H4 (cell line): Measurements from ENCODE around the gene EBNA1BP2. TPM values are rescaled to one million over a fixed set of nuclear protein-coding genes. Genes with fewer than 3 reads are reported as not detected.
"Not testable (repeated sequence)": the region's sequence is repeated elsewhere in the genome, so short reads cannot be mapped to it uniquely, and the experiment has no call there.

ENCODE experiments used
- DNase-seq: peaks from one replicate; pipeline ENCODE4 v3.0.0-alpha.2; 2015; ENCODE audit warnings: low spot score
- total RNA-seq: library from RNA; depleted of rRNA; stranded (reverse); fragments of >200 nt; shearing (Covaris generic); gene quantifications from 2 replicates; pipeline ENCODE4 v1.2.3, GENCODE V29; 2014

The EBNA1BP2 gene
- total RNA-seq, 1 experiment from 2014 or later: 211 TPM

DNA sequence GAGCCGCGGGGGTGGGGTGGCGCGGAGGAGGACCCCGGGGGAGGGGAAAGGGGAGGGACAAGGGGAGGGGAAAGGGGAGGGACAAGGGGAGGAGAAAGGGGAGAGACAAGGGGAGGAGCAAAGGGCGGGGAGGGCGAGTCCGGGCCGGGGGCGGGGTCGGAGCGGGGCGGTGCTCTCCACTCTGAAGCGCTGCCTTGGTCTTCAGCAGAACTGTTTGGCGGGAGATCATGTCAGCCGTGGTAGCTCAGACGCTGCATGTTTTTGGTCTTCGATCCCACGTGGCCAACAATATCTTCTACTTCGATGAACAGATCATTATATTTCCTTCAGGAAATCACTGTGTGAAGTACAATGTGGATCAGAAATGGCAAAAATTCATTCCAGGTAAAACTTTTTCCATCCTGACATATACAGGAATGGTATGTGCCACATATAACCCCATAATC, 460 bp upstream of the EBNA1BP2 start:
- DNase-seq: peak; percentile 77

DNA sequence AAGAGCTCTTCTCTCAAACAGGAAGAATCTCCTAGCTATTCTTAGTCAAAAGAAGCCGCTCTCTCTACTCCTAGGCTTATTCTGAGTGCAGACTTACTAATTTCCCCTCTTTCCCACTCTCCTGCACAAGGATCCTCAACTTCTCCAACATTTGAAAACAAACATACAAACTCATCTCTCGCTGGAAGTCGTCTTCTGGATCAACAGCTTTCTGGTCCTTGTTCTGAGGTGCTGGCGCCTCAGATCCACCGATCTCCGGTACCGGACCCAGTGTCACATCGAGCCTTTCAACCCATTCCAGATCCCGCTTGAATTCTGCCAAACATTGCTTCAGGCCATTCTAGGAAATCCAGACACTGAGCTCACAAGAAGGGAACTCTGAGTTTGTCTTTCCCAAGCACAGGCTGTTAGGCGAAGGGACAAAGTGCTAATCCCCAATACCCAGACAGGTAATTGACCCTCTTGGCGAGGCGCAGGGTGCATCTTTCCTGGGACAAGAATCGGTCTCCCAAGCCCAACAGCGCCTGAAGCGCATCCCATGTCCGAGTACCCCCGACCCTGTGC, 696 bp downstream of the EBNA1BP2 start:
- DNase-seq: no peak

DNA sequence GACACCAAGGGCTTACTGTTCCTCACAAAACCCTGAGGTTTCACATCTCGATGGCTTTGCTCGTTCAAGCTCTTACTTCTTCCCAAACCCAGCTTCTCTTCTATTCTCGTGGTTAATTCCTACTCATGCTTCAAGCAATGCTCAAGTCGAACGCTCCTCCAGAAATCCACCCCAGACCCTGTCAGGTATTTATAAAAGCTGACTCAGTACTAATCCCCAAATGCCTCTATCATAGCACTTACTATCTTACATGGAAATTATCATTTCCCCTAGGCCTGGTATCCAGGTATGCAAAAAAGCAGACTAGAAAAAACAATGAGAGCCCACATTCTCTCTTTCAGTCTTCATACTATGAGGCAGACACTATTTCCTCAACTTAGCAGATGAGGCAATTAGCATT, 6.3 kb downstream of the EBNA1BP2 start:
- DNase-seq: no peak

DNA sequence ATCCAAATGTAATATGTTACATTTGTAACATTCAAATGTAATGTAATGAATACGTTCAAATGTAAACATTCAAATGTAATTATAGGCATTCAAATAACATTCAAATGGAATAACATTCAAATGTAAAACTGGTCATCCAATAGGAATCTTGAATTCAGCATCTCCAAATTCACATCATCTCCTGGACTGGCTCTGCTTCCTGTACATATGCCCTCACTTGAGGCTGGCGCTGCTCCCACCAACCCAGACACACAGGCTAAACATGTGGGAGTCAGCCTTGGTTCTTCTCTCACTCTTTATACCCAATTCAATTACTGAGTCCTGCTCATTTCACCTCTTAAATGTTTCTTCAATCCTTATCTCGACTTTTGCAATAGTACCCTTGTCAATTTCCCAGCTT, 6.9 kb downstream of the EBNA1BP2 start:
- no peak for DNase-seq

DNA sequence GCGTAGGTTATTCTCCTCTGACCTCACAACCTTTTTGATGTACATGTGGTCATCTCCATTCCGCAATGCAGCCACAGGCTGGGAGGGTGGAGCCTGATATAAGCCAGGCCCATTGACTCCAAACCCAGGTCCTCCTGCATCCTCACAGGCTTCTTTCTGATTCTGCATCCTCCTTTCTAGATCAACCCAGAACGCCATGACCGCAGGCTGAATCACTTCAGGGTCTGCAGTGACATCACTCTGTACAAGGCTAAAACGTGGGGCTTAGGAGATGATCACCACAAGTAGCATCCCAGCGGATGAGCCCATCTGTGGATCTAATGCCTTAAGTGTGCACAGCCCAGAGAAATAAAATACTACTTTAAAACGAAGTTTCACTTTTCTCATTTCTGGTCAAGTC, 16.1 kb downstream of the EBNA1BP2 start:
- no peak for DNase-seq

DNA sequence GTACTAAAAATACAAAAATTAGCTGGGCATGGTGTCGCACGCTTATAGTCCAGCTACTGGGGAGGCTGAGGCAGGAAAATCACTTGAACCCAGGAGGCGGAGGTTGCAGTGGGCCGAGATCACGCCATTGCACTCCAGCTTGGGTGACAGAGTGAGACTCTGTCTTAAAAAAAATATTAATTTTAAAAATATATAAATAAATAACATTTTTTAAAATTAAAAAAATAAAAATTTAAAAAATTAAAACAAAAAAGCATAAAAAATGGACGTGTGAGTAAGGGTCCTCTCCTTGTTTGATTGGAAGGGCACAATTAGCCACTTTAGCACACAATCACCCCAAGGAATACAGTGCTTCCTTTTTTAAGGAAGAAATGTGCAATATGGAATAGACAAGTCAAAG, 18.6 kb downstream of the EBNA1BP2 start:
- DNase-seq: no peak

DNA sequence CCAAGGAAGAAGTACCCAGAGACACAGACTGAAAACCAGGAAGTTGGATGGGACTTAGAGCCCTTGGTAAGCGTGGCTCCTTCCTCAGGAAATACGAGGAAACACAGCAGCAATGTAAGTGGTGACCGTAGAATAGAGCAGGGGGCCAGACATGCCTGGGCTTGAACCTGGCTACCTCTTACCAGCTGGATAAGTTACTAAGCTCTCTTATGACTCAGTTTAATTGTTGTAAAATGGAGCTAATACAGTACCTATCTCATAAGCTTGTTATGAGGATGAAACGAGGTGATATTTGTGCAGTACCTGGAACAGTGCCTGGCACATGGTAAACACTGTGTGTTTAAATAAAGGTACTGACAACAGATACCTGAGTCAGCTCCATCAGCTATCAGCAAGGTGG, 19.2 kb downstream of the EBNA1BP2 start:
- no peak for DNase-seq

DNA sequence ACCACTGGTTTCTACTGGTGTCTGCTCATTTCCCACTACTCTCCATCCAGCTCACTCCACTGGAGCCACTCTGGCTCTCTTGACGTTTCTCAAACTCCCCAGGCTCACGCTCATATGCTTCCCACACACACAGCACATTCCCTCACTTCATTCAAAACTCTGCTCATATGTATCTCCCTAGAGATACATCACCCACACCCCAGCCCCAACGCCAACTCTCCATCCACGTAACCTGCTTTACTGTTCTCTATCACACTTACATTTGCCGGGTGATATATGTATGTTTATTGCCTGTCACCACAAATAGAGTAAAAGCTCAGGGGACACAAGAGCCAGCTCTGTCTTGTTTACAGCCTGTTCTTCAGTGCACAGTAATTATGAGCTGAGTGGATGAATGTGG, 22.2 kb downstream of the EBNA1BP2 start:
- no peak for DNase-seq

DNA sequence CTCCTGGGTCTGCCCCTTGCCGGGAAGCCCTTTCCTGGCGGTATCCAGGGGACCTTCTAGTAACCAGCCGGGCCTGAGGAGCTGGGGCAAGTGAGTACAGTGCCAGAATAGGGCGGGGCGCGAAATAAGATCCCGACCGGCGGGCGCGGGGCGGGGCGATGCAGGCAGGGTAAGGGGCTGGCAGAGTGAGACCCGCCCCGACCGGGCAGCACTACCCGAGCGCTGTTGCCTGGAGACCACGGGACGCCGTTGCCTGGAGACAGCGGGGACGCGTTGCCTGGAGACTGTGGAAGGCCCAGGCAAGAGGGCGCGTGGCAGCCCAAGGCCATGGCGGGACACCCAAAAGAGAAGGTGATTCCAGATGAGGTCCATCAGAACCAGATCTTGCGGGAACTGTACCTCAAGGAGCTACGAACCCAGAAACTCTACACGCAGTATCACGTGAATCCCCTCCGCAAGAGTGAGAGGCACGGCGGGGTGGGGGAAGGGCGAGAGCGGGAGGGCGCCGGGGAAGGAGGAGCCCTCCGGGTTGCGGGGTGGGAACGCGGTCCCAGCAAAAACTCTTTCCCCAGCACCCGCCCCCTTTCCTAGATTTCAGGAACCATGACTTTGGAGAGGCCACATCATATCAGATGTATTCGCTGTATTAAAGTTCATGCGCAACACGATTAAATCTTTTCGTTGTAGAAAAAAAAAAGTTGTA, 24.3 kb downstream of the EBNA1BP2 start:
- DNase-seq: peak; percentile 80

DNA sequence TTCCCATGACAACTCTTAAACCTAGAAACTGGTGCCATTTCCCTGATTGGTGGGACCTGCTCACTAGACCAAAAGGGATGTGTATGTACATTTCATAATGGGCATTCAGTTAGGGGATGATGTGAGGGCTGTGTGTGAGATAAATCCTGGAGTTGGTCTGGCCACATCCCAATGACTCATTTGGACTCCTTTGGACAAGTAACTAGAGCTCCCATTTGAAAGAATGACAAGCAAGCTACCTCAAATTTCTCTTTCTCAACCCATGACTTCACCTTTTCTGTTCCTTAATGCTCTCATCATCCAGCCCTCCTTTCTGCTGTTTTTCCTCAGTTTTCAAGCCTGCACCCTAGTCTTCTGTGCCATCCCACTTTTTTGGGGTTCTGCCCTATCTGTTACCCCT, 27.9 kb downstream of the EBNA1BP2 start:
- DNase-seq: peak; percentile 53

DNA sequence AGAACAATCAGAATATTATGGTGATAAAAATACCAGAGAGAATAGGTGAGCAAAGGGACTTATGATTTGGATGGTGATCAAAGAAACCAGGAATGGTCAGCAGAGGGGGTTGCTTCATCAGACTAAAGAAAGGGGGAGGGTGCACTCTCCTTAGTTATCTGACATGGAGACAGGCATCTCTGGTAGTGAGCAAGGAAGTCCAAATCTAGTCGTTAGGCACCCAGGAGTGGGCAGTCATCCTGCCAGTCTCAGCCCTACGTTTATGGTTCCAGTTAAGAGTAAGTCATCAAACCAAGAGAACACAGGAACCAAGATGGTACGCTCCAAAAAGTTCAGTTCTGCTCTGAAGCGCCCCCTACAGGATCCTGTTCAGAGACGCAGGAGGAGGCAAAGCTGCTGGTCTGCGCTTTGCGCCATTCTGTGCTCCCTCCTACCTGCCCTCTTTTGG, 28.6 kb downstream of the EBNA1BP2 start:
- DNase-seq: peak; percentile 28

DNA sequence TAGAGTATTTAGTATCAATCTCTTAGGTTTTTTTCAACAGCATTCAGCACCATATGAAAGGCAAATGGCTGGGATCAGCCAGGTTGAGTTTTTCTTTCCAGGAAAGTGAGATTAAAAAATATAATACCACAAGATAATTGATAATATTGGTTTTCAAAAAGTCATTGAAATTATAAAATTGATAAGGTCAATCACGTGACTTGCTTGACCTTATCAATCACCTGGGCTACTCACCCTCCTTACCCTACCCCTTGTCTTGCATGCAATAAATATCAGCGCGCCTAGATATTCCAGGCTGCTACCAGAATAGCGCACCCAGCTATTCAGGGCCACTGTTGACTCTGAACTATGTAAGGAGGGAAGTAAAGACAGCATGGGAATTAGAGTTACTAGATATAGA, 31.5 kb downstream of the EBNA1BP2 start:
- DNase-seq: no peak

DNA sequence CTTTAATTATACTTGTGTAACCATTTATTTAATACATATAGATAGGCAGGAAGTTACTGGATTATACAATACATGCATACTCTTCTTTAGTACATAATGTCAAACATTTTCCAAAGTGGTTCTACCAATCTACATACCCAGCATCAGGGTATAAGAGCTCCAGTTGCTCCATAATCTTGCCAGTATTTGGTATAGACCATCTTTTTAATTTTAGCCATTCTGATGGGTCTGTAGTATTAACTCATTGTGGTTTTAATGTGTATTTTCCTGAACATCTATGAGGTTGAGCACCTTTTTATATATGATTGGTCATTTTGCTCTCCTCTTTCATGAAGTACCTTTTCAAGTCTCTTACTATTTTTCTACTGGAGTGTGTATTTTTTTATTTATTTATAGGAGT, 32.1 kb downstream of the EBNA1BP2 start:
- no peak for DNase-seq

DNA sequence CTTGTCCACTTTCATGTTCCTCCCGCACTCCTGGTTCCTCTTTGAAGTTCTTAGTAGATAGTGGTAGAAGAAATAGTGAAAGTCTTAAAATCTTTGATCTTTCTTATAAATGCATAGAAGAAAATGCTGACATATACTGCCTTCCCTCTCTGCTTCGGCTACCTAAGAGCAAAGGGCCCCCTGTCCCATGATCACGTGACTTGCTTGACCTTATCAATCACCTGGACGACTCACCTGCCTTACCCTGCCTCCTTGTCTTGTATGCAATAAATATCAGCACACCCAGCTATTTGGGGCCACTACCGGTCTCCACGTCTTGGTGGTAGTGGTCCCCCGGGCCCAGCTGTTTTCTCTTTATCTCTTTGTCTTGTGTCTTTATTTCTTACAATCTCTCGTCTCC, 32.8 kb downstream of the EBNA1BP2 start:
- DNase-seq: not testable (repeated sequence)

DNA sequence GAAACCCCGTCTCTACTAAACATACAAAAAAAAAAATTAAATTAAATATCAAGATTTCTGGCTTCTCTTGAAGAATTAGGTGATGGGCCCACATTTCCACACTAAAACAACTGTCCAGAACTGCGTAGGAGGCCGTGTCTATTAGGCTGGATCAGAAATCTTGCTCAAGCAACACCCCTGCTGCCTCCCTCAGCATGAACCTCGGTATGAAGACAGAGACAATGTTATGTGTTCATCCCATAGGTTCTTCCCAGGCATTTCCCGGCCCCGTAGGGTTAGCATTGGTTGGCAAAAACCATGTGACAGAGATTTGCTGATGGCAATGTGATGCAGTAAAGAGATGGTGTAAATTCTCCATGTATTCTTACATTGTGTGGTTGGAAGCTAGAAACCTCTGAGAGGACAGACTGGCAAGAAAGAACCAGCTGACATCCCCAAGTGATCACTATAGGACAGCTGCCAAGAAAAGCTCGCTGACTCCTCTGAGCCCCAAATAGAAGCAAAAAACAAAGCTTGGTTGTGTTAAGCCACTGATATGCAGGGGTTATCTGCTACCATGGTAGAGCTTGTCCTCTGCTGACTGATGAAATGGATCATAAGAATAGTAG, 34.5 kb downstream of the EBNA1BP2 start:
- DNase-seq: no peak

DNA sequence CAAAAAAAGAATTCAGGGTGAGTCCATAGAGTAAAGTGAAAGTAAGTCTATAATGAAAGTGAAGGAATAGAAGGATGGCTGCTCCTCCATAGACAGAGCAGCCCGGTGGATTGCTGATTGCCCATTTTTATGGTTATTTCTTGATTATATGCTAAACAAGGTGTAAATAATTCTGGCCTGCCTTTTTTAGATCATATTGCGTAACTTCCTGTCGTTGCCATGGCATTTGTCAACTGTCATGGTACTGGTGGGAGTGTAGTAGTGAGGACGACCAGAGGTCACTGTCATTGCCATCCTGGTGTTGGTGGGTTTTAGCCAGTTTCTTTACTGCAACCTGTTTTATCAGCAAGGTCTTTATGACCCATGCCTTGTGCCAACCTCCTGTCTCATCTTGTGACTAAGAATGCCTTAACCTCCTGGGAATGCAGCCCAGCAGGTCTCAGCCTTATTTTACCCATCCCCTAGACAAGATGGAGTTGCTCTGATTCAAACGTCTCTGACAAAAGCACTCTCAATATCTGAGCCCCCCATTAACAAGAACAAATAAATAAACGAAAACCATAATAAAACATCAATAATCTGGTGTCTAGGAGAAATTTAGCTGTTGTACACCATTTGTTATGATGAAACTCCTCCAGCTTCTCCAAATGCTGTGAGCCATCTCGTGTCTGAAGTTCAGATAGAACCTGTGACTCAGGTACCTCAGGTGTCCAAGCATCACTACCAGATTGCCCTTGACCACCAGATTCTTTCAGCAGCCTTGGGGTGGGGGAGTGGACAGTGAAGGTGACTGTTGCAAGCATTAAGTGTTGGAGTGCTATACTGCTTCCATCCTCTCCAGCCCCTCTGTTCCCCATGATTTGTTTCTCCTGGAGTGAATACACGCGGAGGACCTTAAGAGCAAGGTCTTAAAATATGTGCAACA, 36.0 kb downstream of the EBNA1BP2 start:
- DNase-seq: no peak

DNA sequence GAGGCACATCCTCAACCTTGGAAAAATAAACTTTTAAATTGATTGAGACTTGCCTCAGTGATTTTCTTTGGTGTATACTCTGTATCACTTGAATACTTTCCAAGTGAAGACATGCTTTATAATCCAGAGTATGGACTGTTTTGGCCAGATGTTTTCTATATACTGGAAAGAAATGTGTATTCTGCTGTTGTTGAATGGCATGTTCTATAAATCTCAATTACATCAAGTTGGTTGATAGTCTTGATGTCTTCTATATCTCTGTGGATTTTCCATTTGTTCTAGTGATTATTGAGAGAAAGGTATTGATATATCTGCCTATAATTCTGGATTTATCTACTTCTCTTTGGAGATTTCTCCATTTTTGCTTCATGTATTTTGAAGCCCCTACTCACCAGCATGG, 37.5 kb downstream of the EBNA1BP2 start:
- no peak for DNase-seq

DNA sequence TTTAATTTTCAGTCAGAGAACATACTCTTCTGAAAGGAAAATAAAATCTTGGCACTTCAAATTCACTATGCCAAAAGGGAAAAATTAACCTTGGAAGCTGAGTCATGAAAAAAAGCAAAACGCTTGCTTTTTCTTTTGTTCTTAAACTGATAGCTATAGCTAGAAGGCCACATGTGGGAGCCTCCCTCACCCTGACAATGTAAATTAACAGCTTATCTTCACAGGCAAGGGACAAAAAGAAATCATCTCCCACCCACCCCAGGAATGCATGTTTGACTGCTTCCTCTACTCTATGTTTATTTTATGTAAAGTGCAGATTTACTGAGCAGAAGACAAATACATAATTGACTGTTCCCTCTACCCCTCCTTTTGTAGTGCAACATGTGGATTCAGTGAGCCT, 38.0 kb downstream of the EBNA1BP2 start:
- DNase-seq: no peak

DNA sequence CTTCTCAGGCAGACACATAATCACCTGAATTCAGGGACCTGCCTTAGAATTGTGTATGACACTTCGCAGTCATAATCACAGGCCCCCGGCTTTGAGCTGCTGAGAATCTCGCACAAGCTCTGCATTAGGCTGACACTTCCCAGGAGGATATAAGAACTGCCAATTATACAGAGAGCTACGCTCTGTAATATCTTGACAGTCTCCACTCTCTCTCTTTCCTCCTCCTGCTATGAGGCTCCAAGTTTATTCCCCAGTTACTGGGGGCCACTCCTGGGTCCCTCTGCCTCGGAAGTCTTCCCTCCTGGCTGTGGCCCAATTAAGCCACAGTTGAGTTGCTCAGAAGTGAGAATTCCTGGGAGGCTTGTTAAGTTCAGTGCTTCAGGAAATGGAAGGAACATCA, 42.7 kb downstream of the EBNA1BP2 start:
- DNase-seq: no peak

DNA sequence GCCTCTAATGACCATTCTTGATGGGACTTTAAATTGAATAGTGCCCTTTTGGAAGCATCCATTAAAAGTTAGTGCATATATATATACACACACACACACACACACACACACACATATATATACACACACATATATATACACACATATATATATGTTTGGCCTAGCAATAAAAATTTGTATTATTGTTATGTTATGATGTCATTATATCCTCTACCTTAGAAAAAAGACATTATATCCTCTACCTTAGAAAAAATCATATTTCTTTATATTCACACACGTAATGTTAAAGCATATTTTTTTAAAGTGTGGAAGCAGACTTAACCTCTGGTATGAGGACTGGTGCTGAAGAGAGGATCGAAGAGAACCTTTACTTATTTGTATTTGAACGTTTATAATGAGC, 43.3 kb downstream of the EBNA1BP2 start:
- no peak for DNase-seq

DNA sequence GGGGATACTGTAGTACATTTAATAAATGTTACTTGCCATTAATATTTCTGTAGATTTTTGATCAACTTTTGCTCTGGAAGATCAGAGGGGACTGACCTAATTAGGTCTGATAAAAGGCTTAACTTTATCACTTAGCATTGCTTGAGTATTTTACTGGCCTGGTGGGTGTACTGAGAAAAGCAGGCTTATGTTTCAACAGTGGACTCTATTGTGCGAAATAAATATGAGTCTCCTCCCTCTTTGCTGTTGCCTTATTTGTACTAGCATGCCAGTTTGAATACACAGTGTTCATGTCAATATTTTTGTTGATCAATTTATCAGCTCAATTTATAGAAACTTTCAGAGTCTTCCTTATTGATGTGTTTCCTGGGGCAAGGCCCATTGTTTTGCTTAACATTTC, 49.1 kb downstream of the EBNA1BP2 start:
- no peak for DNase-seq

DNA sequence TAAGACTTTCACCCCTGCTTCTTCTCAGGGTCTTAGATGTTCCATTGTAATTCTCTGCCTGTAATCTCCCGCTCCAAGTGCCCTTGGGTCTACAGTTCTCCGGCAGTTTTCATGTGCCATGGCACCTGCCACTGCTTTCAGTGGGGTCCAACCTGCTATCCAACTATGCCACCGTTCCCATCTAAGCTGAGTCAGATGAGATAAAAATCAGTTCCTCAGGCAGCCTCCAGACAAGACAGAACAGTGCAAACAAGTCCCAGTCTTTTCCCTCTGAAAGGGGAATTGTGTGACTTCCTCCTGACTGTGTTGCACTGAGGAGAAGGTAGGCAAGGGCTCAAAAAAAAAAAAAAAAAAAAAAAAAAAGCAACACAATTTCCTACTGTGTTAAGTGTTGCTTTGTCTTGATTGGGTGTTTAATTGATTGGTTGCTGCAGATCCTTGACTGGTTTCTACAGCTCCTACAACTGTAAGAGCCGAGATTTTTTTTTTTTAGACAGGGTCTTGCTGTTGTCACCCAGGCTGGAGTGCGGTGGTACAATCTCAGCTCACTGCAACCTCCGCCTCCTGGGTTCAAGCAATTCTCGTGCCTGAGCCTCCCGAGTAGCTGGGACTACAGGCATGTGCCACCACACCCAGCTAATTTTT, 50.7 kb downstream of the EBNA1BP2 start:
- DNase-seq: no peak
